GM21528 (cell line): ENCODE data around the gene IPO11.
"Not testable (repeated sequence)": the region's sequence is repeated elsewhere in the genome, so short reads cannot be mapped to it uniquely, and the experiment has no call there.

Experiments
- ATAC-seq: cut with Tn5 transposase; IDR thresholded peaks from one replicate; pipeline ENCODE4 v1.9.1; 2021; ENCODE audit warnings: mild to moderate bottlenecking, moderate library complexity; ENCODE audit not compliant: unreplicated experiment, low FRiP score

The IPO11 gene

DNA sequence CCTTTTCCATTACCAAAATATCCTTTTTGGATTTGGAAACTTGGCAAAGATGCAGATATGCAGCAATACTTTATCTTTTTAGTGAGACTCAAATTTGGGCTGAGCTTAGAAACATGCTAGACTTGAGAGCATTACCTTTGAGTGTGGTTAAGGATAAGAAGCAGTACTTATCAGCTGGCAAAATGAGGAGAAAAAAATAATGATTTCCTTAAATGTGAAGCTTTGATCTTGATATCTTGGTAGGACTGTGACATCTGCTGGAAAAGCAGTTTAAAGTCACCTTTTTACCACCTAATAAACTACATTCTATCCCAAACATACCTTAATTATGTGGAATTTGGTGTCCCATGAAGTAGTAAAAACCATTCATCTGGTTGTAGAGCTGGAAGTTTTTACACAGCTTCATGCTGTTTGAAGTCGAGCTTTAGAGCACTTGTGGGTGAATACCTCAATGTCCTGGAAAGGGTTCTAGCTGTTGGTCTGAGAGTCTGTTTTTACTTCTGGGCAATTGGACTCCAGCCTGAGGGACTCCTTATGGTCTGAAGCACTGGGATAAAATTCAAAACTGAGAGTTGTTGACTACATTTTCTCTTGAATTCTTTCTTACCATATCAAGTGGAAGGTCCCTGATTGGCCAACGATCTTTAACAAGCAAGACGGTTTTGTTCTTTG, 219.5 kb downstream of the IPO11 start:
- ATAC-seq = no peak

DNA sequence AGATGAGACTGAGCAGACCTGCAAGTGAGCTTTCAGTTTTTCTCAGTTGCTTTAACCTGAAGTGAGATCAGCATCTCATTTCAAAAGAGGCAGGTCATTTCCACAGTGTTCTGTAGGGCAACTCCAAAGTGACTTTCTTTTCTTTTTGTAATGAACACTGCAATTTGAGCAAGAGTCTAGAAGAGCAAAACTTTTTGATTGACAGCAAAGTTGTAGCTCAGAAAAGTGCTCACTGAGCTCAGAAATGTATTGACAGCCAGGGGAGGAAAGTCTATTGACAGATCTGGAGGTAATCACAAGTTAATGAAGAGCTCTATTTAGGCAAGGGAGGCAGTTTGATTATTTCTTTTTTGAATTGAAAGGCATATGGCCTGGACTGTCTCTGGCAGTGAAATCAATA, 220.7 kb downstream of the IPO11 start:
- no peak for ATAC-seq

DNA sequence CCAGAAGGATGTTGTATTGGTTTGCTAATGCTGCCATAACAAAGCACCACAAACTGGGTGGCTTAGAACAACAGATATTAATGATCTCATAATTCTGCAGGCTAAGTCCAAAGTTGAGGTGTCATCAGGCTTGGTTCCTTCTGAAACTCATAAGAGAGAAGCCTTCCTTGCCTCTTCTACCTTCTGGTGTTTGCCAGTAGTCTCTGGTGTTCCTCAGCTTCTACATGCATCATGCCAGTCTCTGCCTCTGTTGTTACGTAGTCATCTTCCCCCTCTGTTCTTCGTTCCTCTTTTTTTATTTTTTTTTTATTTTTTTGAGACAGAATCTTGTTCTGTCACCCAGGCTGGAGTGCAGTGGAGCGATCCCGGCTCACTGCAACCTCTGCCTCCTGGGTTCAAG, 227.9 kb downstream of the IPO11 start:
- ATAC-seq = no peak

DNA sequence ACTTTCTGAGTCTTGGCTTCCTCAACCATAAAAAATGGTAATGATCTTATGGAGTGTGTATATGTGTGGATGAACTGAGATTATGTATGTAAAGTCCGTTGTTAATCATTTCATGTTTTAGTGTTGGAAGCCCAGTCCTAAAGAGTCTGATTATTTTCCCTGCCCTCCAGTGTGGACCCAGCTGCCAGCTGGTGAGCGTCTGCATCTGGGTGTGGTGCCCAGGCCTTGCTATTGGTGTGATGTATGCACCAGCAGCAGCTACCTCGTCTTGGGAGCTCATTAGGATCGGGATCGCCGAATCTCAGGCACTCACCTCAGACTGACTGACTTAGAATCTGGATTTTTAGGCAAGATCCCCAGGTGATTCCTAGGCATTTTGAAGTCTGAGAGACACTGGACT, 229.9 kb downstream of the IPO11 start:
- no peak for ATAC-seq

- ATAC-seq = no peak
Observed at GRCh38 chr5:62643556-62644451, 231.2 kb downstream of the IPO11 start.

DNA sequence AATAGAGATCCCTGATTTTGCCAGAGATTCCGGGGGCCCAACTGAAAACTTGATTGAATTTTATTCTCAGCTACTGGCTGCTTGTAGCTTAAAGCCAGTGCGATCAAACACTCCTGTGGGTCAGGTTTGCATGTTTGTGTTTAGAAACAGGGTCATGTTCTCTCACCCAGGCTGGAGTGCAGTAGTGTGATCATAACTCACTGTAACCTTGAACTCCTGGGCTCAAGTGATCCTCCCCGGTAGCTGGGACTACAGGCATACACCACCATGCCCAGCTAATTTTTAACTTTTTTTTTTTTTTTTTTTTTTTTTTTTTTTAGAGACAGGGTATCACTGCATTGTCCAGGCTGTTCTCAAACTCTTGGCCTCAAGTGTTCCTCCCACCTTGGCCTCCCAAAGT, 232.7 kb downstream of the IPO11 start:
- no peak for ATAC-seq

GRCh38 chr5:62647241-62647640, 234.7 kb downstream of the IPO11 start:
- no peak for ATAC-seq

GRCh38 chr5:62649025-62649424, 236.5 kb downstream of the IPO11 start:
- no peak for ATAC-seq

DNA sequence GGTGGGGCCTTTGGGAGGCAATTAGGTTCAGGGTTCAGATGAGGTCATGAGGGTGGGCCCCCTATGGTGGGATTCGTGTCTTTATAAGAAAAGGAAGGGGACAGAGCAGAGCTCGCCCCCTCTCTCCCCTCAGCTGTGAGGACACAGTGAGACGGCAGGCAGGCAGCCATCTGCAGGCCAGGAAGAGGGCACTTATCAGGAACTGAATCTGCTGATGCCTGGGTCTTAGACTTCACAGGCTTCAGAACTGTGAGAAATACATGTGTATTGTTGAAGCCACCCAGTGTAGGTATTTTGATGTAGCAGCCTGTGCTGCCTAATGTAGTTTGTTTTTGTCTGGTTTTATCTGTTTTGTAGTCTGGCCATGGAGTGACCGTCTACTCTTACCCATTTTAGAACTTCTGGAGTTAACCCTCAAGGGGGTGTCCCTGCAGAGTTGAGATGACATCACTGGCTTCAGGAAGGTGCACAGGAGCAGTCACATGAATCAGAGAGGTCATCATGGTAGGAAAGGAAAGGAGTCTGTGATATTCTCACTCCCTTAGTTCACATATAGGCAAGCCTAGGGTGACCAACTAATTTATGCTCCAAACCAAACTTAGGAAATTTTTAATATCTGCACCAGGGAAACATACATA, 237.0 kb downstream of the IPO11 start:
- no peak for ATAC-seq

DNA sequence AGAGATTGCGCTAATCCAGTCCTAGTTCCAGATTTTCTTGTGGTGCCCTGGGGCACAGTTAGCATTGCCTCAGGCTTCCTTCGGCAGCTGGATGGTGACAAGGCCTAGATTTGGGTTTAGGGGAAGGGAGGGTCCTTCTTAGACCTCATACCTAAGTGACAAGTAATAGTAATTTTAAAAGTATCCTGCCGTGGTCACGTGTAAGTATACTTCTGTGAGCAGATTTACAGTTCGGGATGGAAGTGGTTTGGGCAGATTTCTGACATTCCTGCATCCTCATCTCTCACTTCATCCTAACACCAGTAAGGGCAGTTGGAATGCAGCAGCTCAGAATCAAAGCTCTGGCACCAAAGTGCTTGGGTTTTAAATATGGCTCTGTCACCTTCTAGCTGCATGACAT, 237.6 kb downstream of the IPO11 start:
- ATAC-seq = no peak

DNA sequence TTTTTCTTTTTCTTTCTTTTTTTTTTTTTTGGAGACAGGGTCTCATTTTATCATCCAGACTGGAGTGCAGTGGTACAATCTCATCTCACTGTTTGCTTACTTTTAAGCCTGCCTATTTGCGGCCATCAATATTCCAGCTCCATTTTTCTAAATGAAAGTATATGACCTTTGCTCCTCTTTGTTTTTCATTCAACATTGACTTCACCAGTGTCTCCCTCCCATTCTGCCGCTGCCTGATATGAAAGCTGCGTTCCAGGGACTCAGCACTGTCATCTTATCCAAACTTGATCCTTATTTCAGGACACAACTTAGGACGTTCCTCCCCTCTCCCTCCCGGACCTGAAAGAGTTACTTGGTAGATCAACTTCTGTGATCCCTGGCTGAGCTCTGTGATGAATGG, 239.7 kb downstream of the IPO11 start:
- ATAC-seq = no peak

GRCh38 chr5:62653001-62653863, 240.7 kb downstream of the IPO11 start:
- ATAC-seq = no peak

DNA sequence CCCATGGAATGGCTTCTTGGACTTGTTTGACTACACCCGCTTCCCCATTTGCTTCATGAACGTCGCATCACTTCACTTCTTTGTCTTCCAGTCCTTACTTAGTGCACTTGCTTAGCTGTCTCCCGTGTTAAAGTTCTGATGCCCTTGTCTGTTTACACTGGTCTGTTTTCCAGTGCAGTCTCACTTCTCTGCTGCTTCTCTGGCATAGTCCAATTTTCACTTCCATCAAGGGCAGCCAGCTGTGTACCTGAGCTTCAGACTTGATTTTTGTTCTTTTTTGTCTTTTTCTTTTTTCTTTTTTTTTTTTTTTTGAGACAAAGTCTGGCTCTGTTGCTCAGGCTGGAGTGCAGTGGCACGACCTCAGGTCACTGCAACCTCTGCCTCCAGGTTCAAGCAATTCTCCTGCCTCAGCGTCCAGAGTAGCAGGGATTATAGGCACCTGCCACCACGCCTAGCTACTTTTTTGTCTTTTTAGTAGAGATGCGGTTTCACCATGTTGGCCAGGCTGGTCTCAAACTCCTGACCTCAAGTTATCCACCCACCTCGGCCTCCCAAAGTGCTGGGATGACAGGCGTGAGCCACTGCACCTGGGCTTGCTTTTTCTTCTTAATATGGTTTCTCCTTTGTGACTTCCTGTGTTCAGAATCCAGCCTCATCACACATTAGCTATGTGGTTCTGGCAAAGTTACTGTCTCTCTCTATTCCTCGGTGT, 241.5 kb downstream of the IPO11 start:
- ATAC-seq = no peak

DNA sequence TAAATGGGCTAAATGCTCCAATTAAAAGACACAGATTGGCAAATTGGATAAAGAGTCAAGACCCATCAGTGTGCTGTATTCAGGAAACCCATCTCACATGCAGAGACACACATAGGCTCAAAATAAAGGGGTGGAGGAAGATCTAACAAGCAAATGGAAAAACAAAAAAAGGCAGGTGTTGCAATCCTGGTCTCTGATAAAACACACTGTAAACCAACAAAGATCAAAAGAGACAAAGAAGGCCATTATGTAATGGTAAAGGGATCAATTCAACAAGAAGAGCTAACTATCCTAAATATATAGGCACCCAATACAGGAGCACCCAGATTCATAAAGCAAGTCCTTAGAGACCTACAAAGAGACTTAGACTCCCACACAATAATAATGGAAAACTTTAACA, 245.2 kb downstream of the IPO11 start:
- not testable (repeated sequence) for ATAC-seq

- ATAC-seq = no peak
Observed at GRCh38 chr5:62661126-62661525, 248.6 kb downstream of the IPO11 start.

- ATAC-seq = no peak
Observed at GRCh38 chr5:62662521-62662920, 250.0 kb downstream of the IPO11 start.

- no peak for ATAC-seq
Observed at GRCh38 chr5:62671479-62671878, 258.9 kb downstream of the IPO11 start.

DNA sequence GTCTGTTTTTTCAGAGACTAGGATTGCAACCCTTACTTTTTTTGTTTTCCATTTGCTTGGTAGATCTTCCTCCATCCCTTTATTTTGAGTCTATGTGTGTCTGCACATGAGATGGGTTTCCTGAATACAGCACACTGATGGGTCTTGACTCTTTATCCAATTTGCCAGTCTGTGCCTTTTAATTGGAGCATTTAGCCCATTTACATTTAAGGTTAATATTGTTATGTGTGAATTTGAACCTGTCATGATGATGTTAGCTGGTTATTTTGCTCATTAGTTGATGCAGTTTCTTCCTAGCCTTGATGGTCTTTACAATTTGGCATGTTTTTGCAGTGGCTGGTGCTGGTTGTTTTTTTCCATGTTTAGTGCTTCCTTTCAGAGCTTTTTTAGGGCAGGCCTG, 264.0 kb downstream of the IPO11 start:
- ATAC-seq = not testable (repeated sequence)
